OCI-LY1 (cell line): ENCODE results near the gene TTBK1.

Experiments
- H2AFZ ChIP-seq: fragments of 200-600 bp; sonication (generic), shearing (Covaris generic); 2 replicates; pipeline ENCODE4 v1.6.0; 2014; ENCODE audit warnings: antibody characterized with exemption, mild to moderate bottlenecking, low read length
- H3F3A ChIP-seq: fragments of 200-600 bp; sonication (generic), shearing (Covaris generic); 2 replicates; pipeline ENCODE4 v1.6.0; 2014; ENCODE audit warnings: mild to moderate bottlenecking, antibody characterized with exemption, low read length, moderate library complexity; ENCODE audit not compliant: insufficient read depth
- H3K27ac ChIP-seq: fragments of 200-600 bp; sonication (generic); 2 replicates; pipeline ENCODE4 v1.5.1; 2014; ENCODE audit warnings: low read length, mixed run types, mild to moderate bottlenecking, low read depth; ENCODE audit not compliant: poor library complexity, severe bottlenecking
- H3K27me3 ChIP-seq: fragments of 200-600 bp; sonication (generic); 2 replicates; pipeline ENCODE4 v1.6.0; 2014; ENCODE audit warnings: antibody characterized with exemption, mild to moderate bottlenecking, low read length, moderate library complexity; ENCODE audit not compliant: insufficient read depth
- H3K36me3 ChIP-seq: fragments of 200-600 bp; sonication (generic); 2 replicates; pipeline ENCODE4 v1.6.1; 2014; ENCODE audit warnings: mild to moderate bottlenecking, antibody characterized with exemption, low read length, moderate library complexity, mixed read lengths; ENCODE audit not compliant: insufficient read depth
- H3K4me1 ChIP-seq: fragments of 200-600 bp; sonication (generic); 2 replicates; pipeline ENCODE4 v1.5.1; 2014; ENCODE audit warnings: mild to moderate bottlenecking, low read length, moderate library complexity; ENCODE audit not compliant: insufficient read depth, severe bottlenecking
- H3K4me2 ChIP-seq: fragments of 200-600 bp; sonication (generic), shearing (Covaris generic); 2 replicates; pipeline ENCODE4 v1.6.1; 2014; ENCODE audit warnings: low read length
- H3K4me3 ChIP-seq: fragments of 200-600 bp; sonication (generic); 2 replicates; pipeline ENCODE4 v1.5.1; 2014; ENCODE audit warnings: low read length, low read depth, mild to moderate bottlenecking, mixed read lengths; ENCODE audit not compliant: poor library complexity, severe bottlenecking
- H3K79me2 ChIP-seq: fragments of 200-600 bp; shearing (Covaris generic); 2 replicates; pipeline ENCODE4 v1.6.1; 2016; ENCODE audit warnings: mixed run types, low read length, mixed read lengths; ENCODE audit not compliant: insufficient read depth
- H3K9ac ChIP-seq: fragments of 200-600 bp; sonication (generic), shearing (Covaris generic); 2 replicates; pipeline ENCODE4 v1.6.1; 2014; ENCODE audit warnings: mild to moderate bottlenecking, low read length, mixed read lengths
- H3K9me2 ChIP-seq: fragments of 200-600 bp; sonication (generic), shearing (Covaris generic); 2 replicates; pipeline ENCODE4 v1.6.1; 2014; ENCODE audit warnings: low read depth, mild to moderate bottlenecking, low read length, mixed read lengths
- H3K9me3 ChIP-seq: fragments of 200-600 bp; shearing (Covaris generic); 2 replicates; pipeline ENCODE4 v1.6.1; 2014; ENCODE audit warnings: low read length, mixed read lengths
- H4K20me1 ChIP-seq: fragments of 200-600 bp; sonication (generic), shearing (Covaris generic); 2 replicates; pipeline ENCODE4 v1.6.0; 2016; ENCODE audit warnings: mild to moderate bottlenecking, low read length; ENCODE audit not compliant: insufficient read depth
- CTCF ChIP-seq: fragments of 200-600 bp; sonication (generic), shearing (Covaris generic); IDR thresholded peaks from 2 replicates; pipeline ENCODE4 v1.5.1; 2017; ENCODE audit warnings: mild to moderate bottlenecking, antibody characterized with exemption, low read length, moderate library complexity, mixed read lengths
- EZH2 ChIP-seq: fragments of 200-600 bp; sonication (generic), shearing (Covaris generic); IDR thresholded peaks from 2 replicates; pipeline ENCODE4 v1.8.0; 2017; ENCODE audit warnings: borderline replicate concordance, mixed run types, mild to moderate bottlenecking, antibody characterized with exemption, low read length, moderate library complexity, mixed read lengths

TTBK1 gene

GRCh38 chr6:43283905-43284304 is 40.6 kb downstream of the TTBK1 start:
- no peaks in the 10 kb centered on the region for H3K4me1 ChIP-seq
- H4K20me1 ChIP-seq, result no peaks in the 10 kb centered on the region
- H3K9me3 ChIP-seq, result no peaks in the 10 kb centered on the region
- no peak overlapping the region for H2AFZ ChIP-seq
- no peaks in the 10 kb centered on the region for H3F3A ChIP-seq
- no peaks in the 10 kb centered on the region for H3K79me2 ChIP-seq
- no peaks in the 10 kb centered on the region for H3K36me3 ChIP-seq
- no peaks in the 10 kb centered on the region for H3K9me2 ChIP-seq
- H3K4me3 ChIP-seq, result no peak overlapping the region
- no peak overlapping the region for H3K4me2 ChIP-seq
- H3K27ac ChIP-seq, result no peak overlapping the region
- no peaks in the 10 kb centered on the region for H3K27me3 ChIP-seq
- no peak overlapping the region for H3K9ac ChIP-seq
- TF ChIP-seq EZH2 (no peak), CTCF (no peak)

- no peaks in the 10 kb centered on the region for H3K4me1 ChIP-seq
- no peaks in the 10 kb centered on the region for H3K9me3 ChIP-seq
- no peaks in the 10 kb centered on the region for H3K27me3 ChIP-seq
- H3K4me3 ChIP-seq, result no peak overlapping the region
- no peak for TF ChIP-seq CTCF
- TF ChIP-seq EZH2, result no peak
- no peak overlapping the region for H3K9ac ChIP-seq
- no peaks in the 10 kb centered on the region for H3K9me2 ChIP-seq
- H4K20me1 ChIP-seq, result no peaks in the 10 kb centered on the region
- no peaks in the 10 kb centered on the region for H3F3A ChIP-seq
- H3K36me3 ChIP-seq, result no peaks in the 10 kb centered on the region
- H3K4me2 ChIP-seq, result no peak overlapping the region
- H3K27ac ChIP-seq, result no peak overlapping the region
- H3K79me2 ChIP-seq, result no peaks in the 10 kb centered on the region
- H2AFZ ChIP-seq, result no peak overlapping the region
These were observed 41.9 kb downstream of the TTBK1 start for GRCh38 chr6:43284991-43285781.

- H3K27ac ChIP-seq, result no peak overlapping the region
- H3K27me3 ChIP-seq, result no peaks in the 10 kb centered on the region
- H3K79me2 ChIP-seq, result no peaks in the 10 kb centered on the region
- H3K9ac ChIP-seq, result no peak overlapping the region
- H3K4me1 ChIP-seq, result no peaks in the 10 kb centered on the region
- no peaks in the 10 kb centered on the region for H3F3A ChIP-seq
- no peaks in the 10 kb centered on the region for H3K36me3 ChIP-seq
- no peaks in the 10 kb centered on the region for H4K20me1 ChIP-seq
- TF ChIP-seq EZH2, result no peak
- no peak for TF ChIP-seq CTCF
- H2AFZ ChIP-seq, result no peak overlapping the region
- H3K9me3 ChIP-seq, result no peaks in the 10 kb centered on the region
- H3K4me2 ChIP-seq, result no peak overlapping the region
- H3K9me2 ChIP-seq, result no peaks in the 10 kb centered on the region
- no peak overlapping the region for H3K4me3 ChIP-seq
These were observed 42.6 kb downstream of the TTBK1 start for GRCh38 chr6:43285832-43286231.
